RPMI8226 (cell line): ENCODE results near the gene PCSK6.
"Not testable (repeated sequence)": the region's sequence is repeated elsewhere in the genome, so short reads cannot be mapped to it uniquely, and the experiment has no call there.

Experiments
- DNase-seq: peaks from one replicate; pipeline ENCODE4 v3.0.0-alpha.2; 2015

Gene PCSK6

DNA sequence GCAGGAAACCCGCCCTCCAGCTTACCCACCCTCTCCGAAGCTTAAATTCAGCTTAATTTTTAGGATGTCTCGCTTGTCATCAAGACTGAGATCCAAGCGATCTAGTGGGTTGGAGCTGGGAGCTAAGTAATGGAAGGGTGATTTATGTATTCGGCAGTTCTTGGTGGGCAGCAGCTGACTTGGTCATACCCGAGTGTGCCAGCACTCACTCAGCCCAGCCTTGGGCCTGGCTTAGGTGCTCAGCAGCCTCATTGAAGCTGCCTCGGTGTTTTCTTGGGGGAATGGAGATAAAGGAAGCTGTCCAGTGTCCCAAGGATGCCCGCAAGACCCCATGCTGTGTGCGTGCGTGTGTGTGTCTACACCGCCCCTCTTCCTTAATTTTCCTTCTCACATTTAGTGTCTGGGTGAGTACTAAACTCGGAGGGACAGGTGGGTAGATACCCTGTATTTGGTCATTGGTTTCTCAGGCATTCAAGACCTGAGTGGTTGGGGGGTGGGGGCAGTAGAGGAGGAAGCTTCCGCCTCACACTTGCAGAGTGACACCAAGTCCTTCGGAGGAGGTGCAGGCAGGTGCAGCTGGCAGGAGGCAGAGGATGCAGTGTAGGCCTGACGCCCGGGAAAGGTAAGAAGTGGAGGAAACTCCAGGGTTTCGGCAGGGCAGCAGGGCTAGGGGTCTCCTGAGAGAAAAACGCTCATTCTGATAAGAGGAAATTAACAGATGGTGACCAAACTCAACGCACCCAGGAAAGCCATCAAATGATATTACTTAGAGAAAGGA is 92.8 kb downstream of the PCSK6 start:
- DNase-seq = no peak

DNA sequence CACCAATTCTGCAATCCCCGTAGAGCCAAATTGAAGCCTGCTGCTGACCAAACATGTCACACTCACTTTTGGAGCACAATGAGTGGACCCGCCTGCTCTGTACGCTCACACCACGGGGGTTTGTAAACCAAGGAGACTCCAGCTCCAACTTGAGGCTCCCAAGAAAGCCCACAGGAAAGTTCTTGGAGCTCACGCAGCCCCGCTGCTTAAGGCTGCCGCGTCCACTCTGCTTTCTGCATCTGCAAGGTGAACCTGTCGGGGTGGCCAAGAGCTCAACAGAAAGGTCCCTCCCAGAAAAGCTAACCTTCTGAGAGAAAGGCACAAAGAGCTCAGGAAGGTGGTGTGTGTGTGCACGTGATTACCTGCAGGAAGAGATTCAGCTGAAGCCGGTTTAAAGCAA is 94.9 kb downstream of the PCSK6 start:
- DNase-seq = no peak

GRCh38 chr15:101394056-101394630 is 95.4 kb downstream of the PCSK6 start:
- DNase-seq = no peak

DNA sequence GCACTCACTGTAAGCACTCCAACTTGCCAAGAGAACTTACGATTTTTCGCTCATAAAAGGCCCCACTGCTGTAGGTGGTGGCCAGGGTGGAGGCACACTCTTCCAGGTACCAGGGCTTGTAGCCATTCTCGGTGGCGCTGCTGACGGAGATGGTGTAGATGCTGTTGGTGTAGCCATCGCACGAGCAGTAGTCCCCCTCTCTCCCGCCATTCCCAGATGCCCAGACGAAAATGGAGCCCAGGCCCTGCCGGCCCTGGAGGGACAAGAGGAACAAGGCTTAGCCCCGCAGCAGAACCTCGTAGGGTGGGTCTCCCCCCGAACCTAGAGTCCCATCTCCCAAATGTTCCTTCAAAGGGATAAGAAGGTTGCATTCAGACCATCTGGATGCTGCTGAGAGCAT is 96.3 kb downstream of the PCSK6 start:
- no peak for DNase-seq

GRCh38 chr15:101391981-101392640 is 97.4 kb downstream of the PCSK6 start:
- DNase-seq = no peak

DNA sequence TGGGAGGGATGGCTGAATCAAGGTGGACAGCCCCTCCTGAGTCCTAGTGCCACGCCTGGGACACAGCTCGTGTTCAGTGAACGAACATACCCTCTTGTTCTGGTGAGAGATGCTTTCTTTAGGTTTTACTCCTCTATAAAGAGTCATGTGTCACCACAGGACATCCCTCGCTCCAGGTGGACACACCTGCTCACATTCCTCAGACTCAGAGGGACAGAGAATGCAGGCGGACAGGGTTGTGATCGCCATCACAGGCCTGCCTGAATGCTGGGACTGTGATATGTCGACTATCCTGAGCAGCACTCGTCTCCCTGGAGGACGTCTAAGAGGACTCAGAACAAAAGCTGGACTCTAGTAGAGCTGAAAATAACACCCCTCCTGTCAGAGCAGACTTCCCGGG is 98.1 kb downstream of the PCSK6 start:
- DNase-seq = no peak

- no peak for DNase-seq
These were observed 99.0 kb downstream of the PCSK6 start for GRCh38 chr15:101390462-101390861.

DNA sequence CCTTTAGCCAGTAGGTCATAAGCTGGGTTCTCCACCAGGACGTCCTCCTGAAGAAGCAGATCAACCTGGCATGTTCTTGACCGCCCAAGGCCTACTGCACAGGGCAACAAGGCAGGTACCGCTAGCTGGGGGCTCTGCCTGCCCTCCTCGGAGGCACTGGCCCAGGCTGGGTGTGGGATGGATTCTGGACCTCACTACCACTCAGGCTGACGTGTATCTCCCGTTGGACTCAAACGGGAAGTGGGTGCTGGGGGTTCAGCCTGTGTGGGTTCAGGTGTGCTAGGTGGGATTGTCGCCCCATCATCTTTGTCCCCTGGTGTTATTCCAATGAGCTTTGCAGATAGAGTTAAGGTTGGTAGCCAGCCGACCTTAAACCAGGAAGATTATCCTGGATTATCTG is 99.4 kb downstream of the PCSK6 start:
- DNase-seq = no peak

GRCh38 chr15:101389362-101389761 is 100.1 kb downstream of the PCSK6 start:
- no peak for DNase-seq

DNA sequence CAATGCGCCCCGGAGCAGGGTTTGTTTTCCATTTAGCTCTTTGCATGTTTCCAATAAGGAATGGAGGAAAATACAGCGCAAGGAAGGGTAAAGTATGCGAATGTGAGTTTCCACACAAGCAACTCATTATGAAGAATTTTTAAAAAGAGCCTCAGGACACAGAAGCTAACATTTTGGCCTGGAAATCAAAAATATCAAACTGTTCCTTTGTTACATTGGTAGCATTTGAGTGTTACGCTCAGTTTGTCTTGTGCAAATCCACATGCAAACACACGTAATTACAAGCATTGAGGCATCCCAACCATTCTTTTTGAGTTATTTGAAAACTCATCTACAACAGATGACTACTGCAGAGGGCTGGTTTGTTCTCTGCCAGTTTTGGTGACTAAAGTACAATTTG is 101.5 kb downstream of the PCSK6 start:
- DNase-seq = no peak

DNA sequence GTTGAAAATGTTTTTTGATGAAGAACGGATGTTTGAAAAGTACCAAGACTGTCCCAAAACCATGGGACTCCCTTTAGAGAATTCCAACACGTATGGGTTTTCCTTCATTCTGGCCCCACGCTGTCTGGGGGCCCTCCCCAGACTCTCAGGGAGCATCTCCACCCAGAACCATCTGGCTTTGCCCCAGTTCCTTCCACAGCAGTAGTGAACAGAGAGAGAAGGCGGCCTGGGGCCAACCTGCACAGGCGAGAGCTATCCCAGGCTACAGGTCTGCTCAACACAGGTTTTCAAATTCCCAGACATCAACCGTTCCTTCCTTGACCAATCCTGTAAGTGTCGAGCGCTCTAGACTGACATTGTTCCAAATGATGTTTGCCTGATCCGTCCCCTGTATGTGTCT is 101.9 kb downstream of the PCSK6 start:
- no peak for DNase-seq

GRCh38 chr15:101386967-101387366 is 102.5 kb downstream of the PCSK6 start:
- DNase-seq = no peak

GRCh38 chr15:101386006-101386405 is 103.5 kb downstream of the PCSK6 start:
- DNase-seq = no peak

DNA sequence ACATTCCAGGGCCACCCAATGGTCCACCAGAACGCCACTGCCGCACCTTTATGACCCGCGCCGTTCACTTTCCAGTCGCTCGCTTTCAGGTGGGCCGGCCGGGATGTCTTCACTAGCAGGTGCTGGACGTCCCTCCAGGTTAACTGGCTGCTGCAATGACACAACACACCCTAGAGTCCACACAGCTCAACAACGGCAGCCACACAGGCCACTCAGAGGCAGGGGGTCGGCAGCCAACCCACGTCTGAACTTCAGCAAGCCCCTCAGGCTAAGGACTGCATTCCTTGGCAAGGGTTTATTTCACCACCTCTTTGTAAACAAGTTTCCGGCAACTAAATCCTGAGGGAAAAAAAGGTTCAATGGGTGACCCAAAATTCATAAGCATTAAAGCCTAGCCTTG is 105.2 kb downstream of the PCSK6 start:
- no peak for DNase-seq

DNA sequence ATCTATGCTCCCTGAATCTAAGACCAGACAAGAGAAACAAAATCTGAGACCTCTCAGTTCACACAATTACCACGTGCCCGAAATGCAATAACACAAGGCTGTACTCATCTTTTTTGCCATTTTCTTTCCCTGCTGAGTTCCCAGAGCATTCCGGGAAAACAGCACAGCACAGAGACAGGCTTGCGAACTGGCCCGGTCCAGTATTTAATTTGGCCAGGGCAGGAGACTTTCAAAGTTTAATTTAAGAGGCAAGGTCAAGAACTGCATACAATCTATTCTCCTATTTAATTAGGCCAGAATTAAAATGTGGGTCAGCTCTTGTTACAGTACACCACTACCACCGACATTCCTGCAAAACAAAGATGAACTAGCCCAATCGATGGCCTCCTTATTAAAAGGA is 107.0 kb downstream of the PCSK6 start:
- no peak for DNase-seq

GRCh38 chr15:101381671-101382212 is 107.8 kb downstream of the PCSK6 start:
- no peak for DNase-seq

DNA sequence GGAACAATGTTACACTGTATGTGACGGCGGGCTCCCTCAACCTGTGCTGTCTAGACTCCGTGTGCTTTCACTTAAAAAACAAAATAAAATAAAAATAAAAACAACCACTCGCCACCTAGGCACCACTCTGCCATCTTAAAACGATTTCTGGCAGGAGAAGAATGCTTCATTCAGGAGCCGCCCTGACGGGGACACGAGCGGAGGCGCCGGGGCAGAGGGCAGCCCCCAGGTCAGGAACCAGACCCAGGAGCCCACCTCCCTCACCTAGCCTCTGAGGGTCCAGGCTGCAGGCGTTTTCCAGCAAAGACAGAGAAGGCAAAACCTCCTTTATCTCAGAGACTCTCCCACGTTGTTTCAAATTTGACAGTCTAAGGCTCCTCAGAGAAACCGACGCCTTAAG is 109.4 kb downstream of the PCSK6 start:
- DNase-seq = no peak

GRCh38 chr15:101379647-101380046 is 109.9 kb downstream of the PCSK6 start:
- DNase-seq = no peak

GRCh38 chr15:101378879-101379278 is 110.6 kb downstream of the PCSK6 start:
- no peak for DNase-seq

DNA sequence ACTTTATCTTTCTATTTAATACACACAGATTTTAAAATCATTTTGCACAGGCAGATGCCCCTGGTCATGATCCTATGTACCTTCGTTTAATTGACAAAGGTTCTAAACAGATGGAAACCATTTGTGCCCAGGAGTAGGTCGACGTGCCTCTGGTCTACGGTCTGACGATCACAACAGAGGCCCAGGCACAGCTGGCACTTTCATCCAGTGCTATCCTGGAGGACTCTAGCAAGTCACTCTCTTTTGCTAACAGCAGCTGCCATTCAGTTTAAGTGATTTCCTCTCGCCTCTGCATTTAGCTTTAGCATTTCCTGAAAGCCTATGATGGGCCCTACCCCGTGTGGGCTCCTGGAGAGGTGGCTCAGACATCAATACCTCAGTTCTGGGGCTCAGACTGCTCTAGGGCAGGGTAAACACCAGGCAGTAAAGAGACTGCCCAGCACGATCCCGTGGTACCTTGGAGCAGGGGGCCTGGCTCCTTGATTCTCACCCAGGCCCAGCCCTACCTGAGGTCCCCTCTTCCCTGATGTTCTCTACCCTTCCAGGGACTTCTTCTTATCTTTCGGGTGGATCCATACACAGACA is 111.2 kb downstream of the PCSK6 start:
- DNase-seq = no peak

GRCh38 chr15:101376615-101377395 is 112.7 kb downstream of the PCSK6 start:
- no peak for DNase-seq

GRCh38 chr15:101375006-101375405 is 114.5 kb downstream of the PCSK6 start:
- not testable (repeated sequence) for DNase-seq

GRCh38 chr15:101374326-101374725 is 115.2 kb downstream of the PCSK6 start:
- DNase-seq = no peak
